Activated T-cell treated with anti-CD3 and anti-CD28 coated beads, Interleukin-2, amount 50 U/mL, for 24 hours (primary cell): ENCODE data around the gene LRP1B.

Experiments
- DNase-seq: peaks from one replicate; pipeline ENCODE4 v3.0.0-alpha.2; 2020
- H3K27ac Mint-ChIP-seq: 2 replicates; pipeline ENCODE4 v1.8.0; 2020; ENCODE audit warnings: mild to moderate bottlenecking, mixed read lengths
- H3K27me3 Mint-ChIP-seq: 2 replicates; pipeline ENCODE4 v1.8.0; 2020; ENCODE audit warnings: mixed read lengths
- H3K36me3 Mint-ChIP-seq: 2 replicates; pipeline ENCODE4 v1.8.0; 2020; ENCODE audit warnings: low read depth, mixed read lengths
- H3K4me1 Mint-ChIP-seq: 2 replicates; pipeline ENCODE4 v1.8.0; 2020; ENCODE audit warnings: low read depth, mixed read lengths
- H3K4me3 Mint-ChIP-seq: 2 replicates; pipeline ENCODE4 v1.8.0; 2020; ENCODE audit warnings: mild to moderate bottlenecking, moderate library complexity, mixed read lengths
- H3K9me3 Mint-ChIP-seq: 2 replicates; pipeline ENCODE4 v1.8.0; 2020; ENCODE audit warnings: mixed read lengths

The LRP1B gene

DNA sequence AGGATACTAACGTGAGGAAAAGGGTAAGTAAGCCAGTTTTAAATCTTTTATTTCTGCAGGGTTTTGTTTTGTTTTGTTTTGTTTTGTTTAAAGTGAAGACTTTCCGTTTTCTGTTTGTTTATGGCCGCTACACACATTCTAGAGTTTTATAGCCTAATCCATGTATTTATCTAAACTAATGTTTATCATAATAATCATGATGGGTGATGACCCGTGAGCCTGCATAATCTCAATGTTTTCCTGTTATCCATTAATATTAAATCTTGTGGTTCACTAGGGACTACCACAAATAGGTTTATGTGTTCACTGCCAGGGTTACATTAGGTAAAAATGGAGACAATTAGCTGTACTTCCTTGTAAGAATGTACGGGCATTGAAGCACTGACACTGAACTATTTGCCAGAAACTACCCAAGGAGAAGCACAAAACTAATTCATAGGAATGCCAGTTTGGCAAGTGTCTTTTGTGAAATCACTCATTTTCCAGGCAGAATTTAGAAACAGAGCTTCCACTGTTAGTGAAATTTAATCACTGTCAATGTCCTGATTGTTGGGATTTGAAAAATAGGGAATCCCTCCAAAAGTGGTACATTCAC, 574.8 kb downstream of the LRP1B start:
- DNase-seq, result no peak
- Mint-ChIP-seq H3K27ac (no peak overlapping the region), H3K4me3 (no peak overlapping the region), H3K36me3 (no peaks in the 10 kb centered on the region), H3K9me3 (peaks cover 10% of the 10 kb centered on the region), H3K4me1 (no peaks in the 10 kb centered on the region), H3K27me3 (no peaks in the 10 kb centered on the region)

DNA sequence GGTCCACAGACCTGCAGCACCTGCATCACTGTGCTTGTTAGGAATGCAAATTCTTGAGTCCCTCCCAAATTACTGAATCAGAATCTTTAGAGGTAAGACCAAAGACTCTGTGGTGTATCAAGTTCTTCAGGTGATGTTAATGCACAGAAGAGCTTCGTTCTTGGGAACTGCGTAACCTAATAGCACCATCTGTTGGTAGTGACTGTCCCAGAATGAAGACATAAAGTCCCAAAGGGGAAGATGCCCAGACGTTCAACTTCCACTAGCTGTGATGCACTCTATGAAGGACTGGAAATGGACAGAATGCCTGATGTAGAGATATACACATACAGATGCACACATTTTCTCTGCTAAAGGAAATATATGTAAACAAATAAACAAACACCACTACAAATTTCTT, 576.0 kb downstream of the LRP1B start:
- H3K27ac Mint-ChIP-seq, result no peak overlapping the region
- H3K4me3 Mint-ChIP-seq, result no peak overlapping the region
- no peaks in the 10 kb centered on the region for H3K36me3 Mint-ChIP-seq
- no peaks in the 10 kb centered on the region for H3K27me3 Mint-ChIP-seq
- peaks cover 10% of the 10 kb centered on the region for H3K9me3 Mint-ChIP-seq
- no peak for DNase-seq
- no peaks in the 10 kb centered on the region for H3K4me1 Mint-ChIP-seq

DNA sequence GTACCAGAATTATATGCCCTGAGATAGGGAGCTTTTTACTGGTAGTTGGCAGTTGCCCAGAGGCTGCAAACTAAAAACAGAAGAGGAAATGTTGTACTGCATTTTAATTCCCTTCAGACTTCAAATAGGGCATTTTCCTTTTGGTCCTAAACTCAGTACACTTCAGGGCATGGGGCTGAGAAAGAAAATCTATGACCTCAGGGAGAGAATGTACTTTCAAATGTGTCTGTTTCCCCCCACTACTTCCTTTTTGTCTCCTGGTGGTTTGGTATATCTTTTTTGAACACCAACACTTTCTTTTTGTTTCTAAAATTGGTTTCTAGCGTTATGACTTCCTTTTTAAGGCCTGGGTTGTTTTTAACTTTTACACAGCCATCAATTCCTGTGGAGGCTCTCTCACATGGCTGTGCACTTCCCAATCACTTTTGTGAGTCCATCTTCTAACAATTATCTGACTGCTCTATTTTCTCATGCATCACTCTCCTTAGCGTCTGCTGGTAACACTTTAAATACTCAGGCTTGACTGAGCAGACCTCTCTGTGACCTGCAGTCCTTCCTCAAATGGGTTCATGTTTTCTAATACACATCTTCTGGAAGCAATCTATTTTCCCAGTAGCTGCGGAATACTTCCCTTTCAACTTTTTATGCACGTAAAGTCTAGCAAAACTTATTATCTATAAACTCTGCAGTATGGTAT, 596.0 kb downstream of the LRP1B start:
- Mint-ChIP-seq H3K4me3 (no peak overlapping the region), H3K36me3 (no peaks in the 10 kb centered on the region), H3K27ac (no peak overlapping the region), H3K9me3 (peaks cover 5% of the 10 kb centered on the region), H3K27me3 (no peaks in the 10 kb centered on the region), H3K4me1 (peaks cover 4% of the 10 kb centered on the region)
- DNase-seq, result no peak

DNA sequence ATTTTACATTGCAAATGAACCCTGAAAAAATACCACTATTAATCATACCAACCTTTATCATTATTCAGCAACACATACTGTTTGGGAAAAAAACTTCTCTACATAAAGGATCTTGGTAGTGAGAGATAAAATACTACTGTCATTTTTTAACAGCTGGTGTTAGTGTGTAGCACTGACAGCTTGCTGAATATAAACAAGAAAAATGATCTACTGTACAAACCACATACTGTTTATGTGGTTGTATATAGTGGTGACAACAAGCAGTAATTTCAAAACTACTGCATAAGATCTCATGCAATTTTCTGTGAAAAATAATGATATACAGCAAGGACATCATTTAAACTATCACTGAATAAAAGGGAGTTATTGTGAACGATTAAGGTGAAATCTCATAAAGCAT, 601.2 kb downstream of the LRP1B start:
- peaks cover 4% of the 10 kb centered on the region for H3K9me3 Mint-ChIP-seq
- DNase-seq, result no peak
- H3K4me1 Mint-ChIP-seq, result no peaks in the 10 kb centered on the region
- H3K27ac Mint-ChIP-seq, result no peak overlapping the region
- H3K27me3 Mint-ChIP-seq, result no peaks in the 10 kb centered on the region
- no peak overlapping the region for H3K4me3 Mint-ChIP-seq
- H3K36me3 Mint-ChIP-seq, result no peaks in the 10 kb centered on the region

DNA sequence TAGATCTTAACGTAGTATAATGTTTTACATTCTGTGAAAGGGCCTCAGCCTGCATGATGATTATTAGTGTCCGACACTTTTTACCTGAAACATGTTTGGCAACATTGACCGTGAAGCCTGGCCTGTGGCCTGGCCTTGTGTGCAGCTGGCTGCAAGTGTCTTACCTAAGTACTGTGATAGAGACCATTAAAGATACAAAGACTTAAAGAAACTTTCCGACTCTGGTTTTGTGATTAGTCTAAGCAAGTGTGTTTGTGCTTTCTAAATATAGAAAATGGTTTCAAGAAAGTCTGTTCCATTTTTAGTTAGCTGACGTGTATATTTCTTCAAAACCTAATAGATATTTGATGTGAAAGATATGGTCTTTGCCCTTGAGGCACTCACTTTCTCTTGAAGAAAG, 601.8 kb downstream of the LRP1B start:
- H3K4me3 Mint-ChIP-seq, result no peak overlapping the region
- no peak overlapping the region for H3K27ac Mint-ChIP-seq
- no peak for DNase-seq
- no peaks in the 10 kb centered on the region for H3K4me1 Mint-ChIP-seq
- H3K27me3 Mint-ChIP-seq, result no peaks in the 10 kb centered on the region
- H3K9me3 Mint-ChIP-seq, result peaks cover 4% of the 10 kb centered on the region
- no peaks in the 10 kb centered on the region for H3K36me3 Mint-ChIP-seq

DNA sequence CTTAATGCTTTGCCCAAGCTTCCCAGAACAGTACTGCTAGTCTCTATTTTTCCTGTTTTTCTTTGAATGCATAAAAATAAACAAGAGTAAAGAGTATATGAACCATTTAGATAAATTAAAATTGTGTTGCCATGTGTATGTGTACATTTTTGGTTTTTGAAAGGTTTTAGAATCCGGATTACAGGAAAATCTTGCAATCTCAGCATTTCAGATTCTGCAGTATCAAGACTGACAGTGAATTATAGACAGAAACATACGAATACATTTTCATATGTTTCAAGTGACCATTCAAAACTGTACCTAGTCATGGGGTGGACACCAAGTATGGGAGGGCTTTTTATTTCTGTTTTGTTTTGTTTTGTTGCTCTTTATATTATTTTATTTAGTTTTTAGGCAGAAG, 604.1 kb downstream of the LRP1B start:
- DNase-seq, result no peak
- Mint-ChIP-seq H3K4me3 (no peak overlapping the region), H3K27ac (no peak overlapping the region), H3K36me3 (no peaks in the 10 kb centered on the region), H3K4me1 (no peaks in the 10 kb centered on the region), H3K27me3 (no peaks in the 10 kb centered on the region), H3K9me3 (peaks cover 6% of the 10 kb centered on the region)

DNA sequence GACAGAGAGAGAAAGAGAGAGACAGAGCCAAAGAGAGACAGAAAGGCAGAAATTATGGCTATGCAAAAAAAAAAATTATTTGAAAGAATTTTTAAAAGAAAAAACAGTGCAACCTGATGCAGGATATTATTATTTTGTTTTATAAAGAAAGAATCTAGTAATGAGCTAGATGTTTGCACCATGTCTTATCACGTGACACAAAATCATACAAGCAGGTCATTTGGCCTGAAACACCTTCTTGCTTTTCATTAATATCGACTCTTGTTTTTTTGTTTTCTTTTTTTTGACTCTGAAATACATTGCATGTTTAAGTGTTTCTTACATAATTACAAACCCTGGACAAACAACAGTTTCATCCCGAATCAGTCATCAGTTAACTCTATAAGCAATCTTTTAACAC, 606.0 kb downstream of the LRP1B start:
- H3K4me1 Mint-ChIP-seq, result no peaks in the 10 kb centered on the region

DNA sequence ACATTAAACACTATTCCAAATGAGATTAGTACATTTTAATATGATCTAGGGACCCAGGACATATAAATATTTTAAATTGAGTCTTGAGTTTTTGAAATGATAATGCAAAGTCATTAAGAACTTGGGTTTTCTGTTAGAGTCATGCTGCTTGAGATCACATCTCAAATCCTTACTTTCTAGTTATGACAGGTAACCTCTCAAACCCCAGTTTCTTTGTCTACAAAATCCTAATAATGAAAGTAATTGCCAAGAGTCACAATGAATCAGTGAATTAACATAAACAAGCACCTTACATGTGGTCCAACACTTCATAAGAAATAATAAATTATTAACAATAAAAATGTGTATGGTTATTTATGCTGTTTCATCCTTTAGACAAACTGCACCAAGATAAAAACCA, 607.6 kb downstream of the LRP1B start:
- Mint-ChIP-seq H3K4me1 (no peaks in the 10 kb centered on the region), H3K27me3 (no peaks in the 10 kb centered on the region), H3K36me3 (no peaks in the 10 kb centered on the region), H3K4me3 (no peak overlapping the region), H3K9me3 (peaks cover 2% of the 10 kb centered on the region), H3K27ac (no peak overlapping the region)
- DNase-seq, result no peak

More for the DNA sequence above, 606.0 kb downstream of the LRP1B start:
- Mint-ChIP-seq H3K36me3 (no peaks in the 10 kb centered on the region), H3K4me3 (no peak overlapping the region), H3K9me3 (peaks cover 2% of the 10 kb centered on the region), H3K27ac (no peak overlapping the region), H3K27me3 (no peaks in the 10 kb centered on the region)
- no peak for DNase-seq

DNA sequence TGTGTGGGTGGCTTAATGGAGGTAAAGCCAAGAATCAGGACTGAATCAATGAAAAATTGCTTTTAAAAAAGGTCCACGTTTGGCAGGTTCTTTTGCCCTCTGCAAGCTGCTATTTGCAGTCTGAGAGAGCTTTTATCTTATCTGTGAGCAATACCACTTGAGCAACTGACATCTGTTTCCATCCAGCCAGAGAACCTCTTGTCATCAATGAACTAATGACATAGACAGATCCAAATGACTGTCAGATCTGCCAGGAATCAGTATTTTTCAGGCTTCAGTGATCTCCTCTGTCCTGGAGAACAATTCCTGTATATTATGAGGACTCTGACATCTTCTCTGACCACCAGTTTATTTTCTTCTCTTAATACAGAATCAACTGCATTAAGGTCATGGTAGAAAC, 608.1 kb downstream of the LRP1B start:
- no peaks in the 10 kb centered on the region for H3K27me3 Mint-ChIP-seq
- no peaks in the 10 kb centered on the region for H3K36me3 Mint-ChIP-seq
- H3K4me3 Mint-ChIP-seq, result no peak overlapping the region
- DNase-seq, result no peak
- H3K27ac Mint-ChIP-seq, result no peak overlapping the region
- H3K9me3 Mint-ChIP-seq, result peaks cover 2% of the 10 kb centered on the region
- H3K4me1 Mint-ChIP-seq, result no peaks in the 10 kb centered on the region

DNA sequence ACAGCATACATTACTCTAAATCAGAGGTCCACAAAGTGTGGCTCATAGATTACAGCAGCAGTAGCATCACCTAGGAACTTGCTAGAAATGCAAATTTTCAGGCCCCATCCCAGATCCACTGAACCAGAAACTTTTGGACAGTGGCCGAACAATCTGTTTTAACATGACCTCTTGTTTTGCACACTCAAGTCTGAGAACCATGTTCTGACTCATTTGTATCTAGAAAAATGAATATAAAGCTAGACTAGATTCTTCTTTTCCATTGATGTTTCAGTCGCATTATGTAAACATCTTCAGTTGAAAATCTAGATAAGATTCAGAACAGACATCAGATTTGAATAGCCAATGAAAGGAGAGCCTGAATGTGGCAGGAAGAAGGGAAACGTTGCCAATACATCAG, 608.8 kb downstream of the LRP1B start:
- Mint-ChIP-seq H3K4me1 (no peaks in the 10 kb centered on the region), H3K36me3 (no peaks in the 10 kb centered on the region), H3K27me3 (no peaks in the 10 kb centered on the region), H3K27ac (no peak overlapping the region), H3K4me3 (no peak overlapping the region), H3K9me3 (peaks cover 2% of the 10 kb centered on the region)
- DNase-seq, result no peak

DNA sequence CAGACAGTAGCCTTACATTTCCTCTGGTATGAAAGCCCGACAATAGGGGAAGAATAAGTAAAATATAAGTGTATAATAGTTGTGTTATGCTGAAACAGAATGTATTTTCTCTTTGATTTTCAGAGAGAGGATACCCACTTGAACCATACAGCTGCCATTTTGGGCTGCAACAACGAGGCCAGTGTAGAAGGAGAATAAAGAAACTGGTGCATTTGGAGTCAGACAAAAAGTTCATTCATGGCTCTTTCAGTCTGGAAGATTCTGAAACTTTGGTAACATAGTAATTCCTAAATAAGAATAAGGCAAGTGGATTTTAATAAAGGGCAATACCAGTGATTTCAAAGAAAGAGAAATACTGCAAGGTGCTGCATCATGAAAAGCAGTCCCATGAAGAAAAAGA, 610.9 kb downstream of the LRP1B start:
- H3K4me3 Mint-ChIP-seq, result no peak overlapping the region
- H3K9me3 Mint-ChIP-seq, result peaks cover 2% of the 10 kb centered on the region
- H3K36me3 Mint-ChIP-seq, result no peaks in the 10 kb centered on the region
- DNase-seq, result no peak
- H3K27ac Mint-ChIP-seq, result no peak overlapping the region
- H3K27me3 Mint-ChIP-seq, result no peaks in the 10 kb centered on the region
- H3K4me1 Mint-ChIP-seq, result no peaks in the 10 kb centered on the region

DNA sequence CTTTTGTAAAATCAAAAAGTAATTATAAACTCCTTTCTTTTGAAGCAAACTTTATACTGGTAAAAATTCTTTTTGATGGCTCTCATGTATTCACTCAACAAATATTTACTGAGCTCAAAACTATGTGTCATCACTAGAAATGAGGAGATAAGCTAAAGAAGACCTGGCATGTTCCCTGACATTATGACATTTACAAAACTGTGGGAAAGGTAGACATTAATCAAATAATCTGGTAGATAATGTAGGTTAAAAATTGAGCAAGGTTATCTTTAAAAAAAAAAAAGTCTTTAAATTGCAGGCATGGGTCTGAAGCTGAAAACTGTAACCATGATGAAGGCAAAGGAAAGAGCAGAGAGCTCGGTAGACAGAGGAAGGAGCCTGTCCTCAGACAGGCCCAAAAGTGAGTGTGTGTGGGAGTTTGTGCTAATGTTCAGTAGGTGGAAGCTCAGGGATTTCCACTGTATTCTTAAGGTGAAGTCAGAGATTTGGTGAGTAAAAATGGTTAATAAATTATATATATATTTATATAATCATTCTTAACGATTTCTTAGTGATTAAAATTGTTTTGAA, 612.9 kb downstream of the LRP1B start:
- no peak overlapping the region for H3K27ac Mint-ChIP-seq
- no peaks in the 10 kb centered on the region for H3K36me3 Mint-ChIP-seq
- H3K9me3 Mint-ChIP-seq, result no peaks in the 10 kb centered on the region
- H3K27me3 Mint-ChIP-seq, result no peaks in the 10 kb centered on the region
- H3K4me3 Mint-ChIP-seq, result no peak overlapping the region
- DNase-seq, result no peak
- no peaks in the 10 kb centered on the region for H3K4me1 Mint-ChIP-seq

DNA sequence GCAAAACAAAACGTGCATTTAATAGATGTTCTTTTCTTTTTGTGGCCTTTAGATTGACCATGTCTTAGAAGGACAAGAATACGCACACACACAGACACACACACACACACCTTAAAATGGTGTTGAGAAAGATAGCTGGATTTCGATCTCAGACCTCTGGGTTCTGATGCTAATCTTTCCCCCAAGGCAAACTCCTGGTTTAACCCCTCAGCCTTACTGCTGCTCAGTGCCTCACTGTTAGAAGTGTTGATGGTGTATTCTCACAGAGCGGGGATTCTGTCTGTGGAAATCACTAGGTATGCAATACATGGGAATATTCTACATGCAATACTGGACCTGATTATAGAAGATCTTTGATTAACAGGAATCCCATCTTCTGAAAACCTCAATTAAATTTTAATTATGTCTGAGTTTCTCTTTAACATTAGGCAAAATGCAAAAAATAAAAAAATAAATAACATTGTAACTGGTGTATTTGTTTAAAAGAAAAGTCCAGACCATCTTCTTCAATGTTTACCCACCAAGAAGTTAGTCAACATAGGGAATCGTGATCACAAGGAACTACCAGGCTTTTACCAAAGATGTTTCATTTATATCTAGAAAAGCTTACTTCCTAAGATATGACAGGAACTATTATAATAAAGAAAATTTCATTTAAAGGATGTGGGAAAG, 613.5 kb downstream of the LRP1B start:
- Mint-ChIP-seq H3K9me3 (no peaks in the 10 kb centered on the region), H3K36me3 (no peaks in the 10 kb centered on the region), H3K4me1 (no peaks in the 10 kb centered on the region), H3K27ac (no peak overlapping the region), H3K27me3 (no peaks in the 10 kb centered on the region), H3K4me3 (no peak overlapping the region)
- DNase-seq, result no peak

DNA sequence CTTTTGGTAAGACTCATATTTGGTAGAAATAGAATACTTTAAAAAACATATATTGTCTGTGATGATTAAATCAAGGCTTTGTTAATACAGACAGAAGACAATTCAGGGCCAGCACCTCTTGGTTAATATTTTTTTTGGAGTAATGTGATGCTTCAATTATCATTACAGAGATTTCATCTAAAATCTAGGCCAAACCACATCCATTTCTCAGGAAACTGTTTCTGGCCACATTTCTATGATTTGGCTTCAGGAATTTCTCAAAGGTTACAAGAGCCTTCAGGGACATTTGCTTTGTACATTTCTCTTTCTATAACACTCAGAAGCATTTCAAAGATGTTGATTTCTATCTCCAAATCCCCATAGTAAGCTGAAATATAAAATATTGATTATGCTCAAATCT, 614.9 kb downstream of the LRP1B start:
- Mint-ChIP-seq H3K4me1 (no peaks in the 10 kb centered on the region), H3K27me3 (no peaks in the 10 kb centered on the region), H3K4me3 (no peak overlapping the region), H3K27ac (no peak overlapping the region), H3K36me3 (no peaks in the 10 kb centered on the region), H3K9me3 (peaks cover under 1% of the 10 kb centered on the region)
- no peak for DNase-seq

DNA sequence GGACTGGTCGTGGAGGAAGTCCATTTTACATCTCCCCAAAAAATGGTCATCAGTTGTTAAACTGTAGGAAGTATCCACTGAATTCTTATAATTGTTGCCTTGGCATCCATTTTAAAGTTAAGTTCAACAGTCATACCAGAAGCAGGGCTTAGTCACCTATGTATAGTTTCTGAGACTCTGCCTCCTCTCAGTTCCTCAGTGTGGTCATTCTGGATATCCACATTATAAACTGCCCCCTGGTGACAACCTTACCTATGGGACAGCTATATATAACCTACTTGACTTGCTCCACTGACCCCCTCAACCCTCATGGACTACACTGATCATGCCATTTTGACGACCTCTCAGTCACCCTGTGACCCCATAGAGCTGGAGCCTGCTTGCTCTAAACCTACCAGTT, 617.0 kb downstream of the LRP1B start:
- H3K4me1 Mint-ChIP-seq, result no peaks in the 10 kb centered on the region
- no peaks in the 10 kb centered on the region for H3K36me3 Mint-ChIP-seq
- no peaks in the 10 kb centered on the region for H3K27me3 Mint-ChIP-seq
- no peak for DNase-seq
- no peak overlapping the region for H3K27ac Mint-ChIP-seq
- H3K4me3 Mint-ChIP-seq, result no peak overlapping the region
- H3K9me3 Mint-ChIP-seq, result peaks cover 2% of the 10 kb centered on the region
